Stimulated activated memory B cell treated with anti-CD40 and anti-IgM and Interleukin-4, amounts not matched to agents 10 μg/mL and 1 μg/mL and 100 μg/mL, for 72 hours (primary cell): ENCODE measurements around the gene TUSC2.

Source experiments
- ATAC-seq: fragments of 150-1000 bp; cut with Tn5 transposase; 2 replicates; pipeline ENCODE4 v1.10.0; 2021
- H3K27ac Mint-ChIP-seq: one replicate; pipeline ENCODE4 v1.8.0; 2022; ENCODE audit warnings: mild to moderate bottlenecking, mixed read lengths
- H3K27me3 Mint-ChIP-seq: one replicate; pipeline ENCODE4 v1.8.0; 2022; ENCODE audit warnings: mixed read lengths
- H3K36me3 Mint-ChIP-seq: one replicate; pipeline ENCODE4 v1.8.0; 2022; ENCODE audit warnings: mixed read lengths
- H3K4me1 Mint-ChIP-seq: one replicate; pipeline ENCODE4 v1.8.0; 2022; ENCODE audit warnings: mixed read lengths
- H3K4me3 Mint-ChIP-seq: one replicate; pipeline ENCODE4 v1.8.0; 2022; ENCODE audit warnings: mild to moderate bottlenecking, moderate library complexity, mixed read lengths
- H3K9me3 Mint-ChIP-seq: one replicate; pipeline ENCODE4 v1.8.0; 2022; ENCODE audit warnings: mixed read lengths

TUSC2 gene

GRCh38 chr3:50358911-50359759, 31.1 kb upstream of the TUSC2 start, which contains the start of gene TMEM115:
Gene TMEM115 (minus strand): TSS chr3:50359521. CDS start chr3:50359063, 458 bp downstream.
- Mint-ChIP-seq H3K4me3 (peak within 1 kb of the TSS; percentile 99), H3K27ac (peak within 1 kb of the TSS; percentile 92), H3K9me3 (no peaks in the 10 kb centered on the region), H3K36me3 (peaks cover 12% of the 10 kb centered on the region), H3K27me3 (no peaks in the 10 kb centered on the region), H3K4me1 (peaks cover 59% of the 10 kb centered on the region)
- peak; percentile 100 for ATAC-seq

GRCh38 chr3:50358355-50358910, 30.4 kb upstream of the TUSC2 start:
- H3K27ac Mint-ChIP-seq = peak overlapping the region; percentile 92
- no peak for ATAC-seq
- peaks cover 14% of the 10 kb centered on the region for H3K36me3 Mint-ChIP-seq
- H3K27me3 Mint-ChIP-seq = no peaks in the 10 kb centered on the region
- H3K4me1 Mint-ChIP-seq = peaks cover 60% of the 10 kb centered on the region
- no peaks in the 10 kb centered on the region for H3K9me3 Mint-ChIP-seq
- peak overlapping the region; percentile 99 for H3K4me3 Mint-ChIP-seq

- Mint-ChIP-seq H3K36me3 (peaks cover 14% of the 10 kb centered on the region), H3K9me3 (no peaks in the 10 kb centered on the region), H3K27me3 (no peaks in the 10 kb centered on the region), H3K4me1 (peaks cover 67% of the 10 kb centered on the region), H3K27ac (no peak overlapping the region), H3K4me3 (peak overlapping the region; percentile 99)
- ATAC-seq = no peak
Measured at GRCh38 chr3:50357481-50357880, 29.5 kb upstream of the TUSC2 start.

GRCh38 chr3:50356553-50356952, 28.5 kb upstream of the TUSC2 start:
- no peak for ATAC-seq
- Mint-ChIP-seq H3K9me3 (no peaks in the 10 kb centered on the region), H3K36me3 (peaks cover 14% of the 10 kb centered on the region), H3K27me3 (no peaks in the 10 kb centered on the region), H3K4me3 (peak overlapping the region; percentile 99), H3K4me1 (peaks cover 73% of the 10 kb centered on the region), H3K27ac (no peak overlapping the region)

GRCh38 chr3:50355829-50356552, 28.0 kb upstream of the TUSC2 start:
- Mint-ChIP-seq H3K4me1 (peaks cover 78% of the 10 kb centered on the region), H3K9me3 (no peaks in the 10 kb centered on the region), H3K36me3 (peaks cover 14% of the 10 kb centered on the region), H3K27me3 (no peaks in the 10 kb centered on the region), H3K4me3 (no peak overlapping the region), H3K27ac (peak overlapping the region; percentile 53)
- no peak for ATAC-seq

GRCh38 chr3:50354850-50355249, 26.8 kb upstream of the TUSC2 start:
- ATAC-seq = no peak
- peak overlapping the region; percentile 53 for H3K27ac Mint-ChIP-seq
- H3K4me3 Mint-ChIP-seq = no peak overlapping the region
- no peaks in the 10 kb centered on the region for H3K9me3 Mint-ChIP-seq
- H3K36me3 Mint-ChIP-seq = peaks cover 14% of the 10 kb centered on the region
- no peaks in the 10 kb centered on the region for H3K27me3 Mint-ChIP-seq
- peaks cover 81% of the 10 kb centered on the region for H3K4me1 Mint-ChIP-seq

GRCh38 chr3:50354186-50354764, 26.3 kb upstream of the TUSC2 start:
- no peak overlapping the region for H3K4me3 Mint-ChIP-seq
- no peak for ATAC-seq
- H3K27me3 Mint-ChIP-seq = no peaks in the 10 kb centered on the region
- H3K27ac Mint-ChIP-seq = no peak overlapping the region
- H3K36me3 Mint-ChIP-seq = peaks cover 14% of the 10 kb centered on the region
- H3K4me1 Mint-ChIP-seq = peaks cover 81% of the 10 kb centered on the region
- H3K9me3 Mint-ChIP-seq = no peaks in the 10 kb centered on the region

GRCh38 chr3:50353245-50354004, 25.4 kb upstream of the TUSC2 start:
- Mint-ChIP-seq H3K4me3 (no peak overlapping the region), H3K36me3 (peaks cover 16% of the 10 kb centered on the region), H3K9me3 (no peaks in the 10 kb centered on the region), H3K27ac (no peak overlapping the region), H3K27me3 (no peaks in the 10 kb centered on the region), H3K4me1 (peaks cover 84% of the 10 kb centered on the region)
- no peak for ATAC-seq

GRCh38 chr3:50352781-50353180, 24.8 kb upstream of the TUSC2 start:
- Mint-ChIP-seq H3K36me3 (peaks cover 22% of the 10 kb centered on the region), H3K27ac (no peak overlapping the region)

GRCh38 chr3:50351323-50351697, 23.3 kb upstream of the TUSC2 start:
- H3K4me1 Mint-ChIP-seq = peaks cover 70% of the 10 kb centered on the region
- H3K27me3 Mint-ChIP-seq = no peaks in the 10 kb centered on the region
- H3K36me3 Mint-ChIP-seq = peaks cover 24% of the 10 kb centered on the region
- no peaks in the 10 kb centered on the region for H3K9me3 Mint-ChIP-seq
- no peak for ATAC-seq
- peak overlapping the region; percentile 95 for H3K27ac Mint-ChIP-seq
- peak overlapping the region; percentile 96 for H3K4me3 Mint-ChIP-seq

More at GRCh38 chr3:50352781-50353180, 24.8 kb upstream of the TUSC2 start:
- H3K27me3 Mint-ChIP-seq = no peaks in the 10 kb centered on the region
- H3K4me3 Mint-ChIP-seq = no peak overlapping the region
- no peak for ATAC-seq
- no peaks in the 10 kb centered on the region for H3K9me3 Mint-ChIP-seq
- H3K4me1 Mint-ChIP-seq = peaks cover 84% of the 10 kb centered on the region

- Mint-ChIP-seq H3K9me3 (no peaks in the 10 kb centered on the region), H3K4me3 (peak within 1 kb of the TSS; percentile 96), H3K4me1 (peaks cover 70% of the 10 kb centered on the region), H3K27me3 (no peaks in the 10 kb centered on the region), H3K27ac (peak within 1 kb of the TSS; percentile 95), H3K36me3 (peaks cover 24% of the 10 kb centered on the region)
- ATAC-seq = peak; percentile 96
Measured at GRCh38 chr3:50350527-50351322, 22.7 kb upstream of the TUSC2 start, which contains the start of the genes CYB561D2 and NPRL2. Gene CYB561D2 (plus strand): TSS chr3:50350862. CDS start chr3:50351434, 572 bp downstream. Gene NPRL2 (minus strand): TSS chr3:50350775. CDS start chr3:50350652, 123 bp downstream.

GRCh38 chr3:50350213-50350526, 22.1 kb upstream of the TUSC2 start:
- ATAC-seq = no peak
- H3K9me3 Mint-ChIP-seq = no peaks in the 10 kb centered on the region
- peak overlapping the region; percentile 95 for H3K27ac Mint-ChIP-seq
- H3K4me3 Mint-ChIP-seq = peak overlapping the region; percentile 96
- no peaks in the 10 kb centered on the region for H3K27me3 Mint-ChIP-seq
- H3K4me1 Mint-ChIP-seq = peaks cover 70% of the 10 kb centered on the region
- peaks cover 19% of the 10 kb centered on the region for H3K36me3 Mint-ChIP-seq

GRCh38 chr3:50347187-50347813, 19.3 kb upstream of the TUSC2 start:
- Mint-ChIP-seq H3K36me3 (peaks cover 9% of the 10 kb centered on the region), H3K27ac (no peak overlapping the region), H3K9me3 (no peaks in the 10 kb centered on the region), H3K27me3 (no peaks in the 10 kb centered on the region), H3K4me1 (peaks cover 64% of the 10 kb centered on the region), H3K4me3 (no peak overlapping the region)
- no peak for ATAC-seq
